Esophagus squamous epithelium (tissue), 4 donors: ENCODE data around the gene THOC6.

Experiments used
- POLR2A ChIP-seq, 4 donors: fragments of 450-650 bp; IDR thresholded peaks; one replicate each; pipeline ENCODE4 v1.6.1; 2017; ENCODE audit warnings: antibody characterized with exemption in 4 of 4, mild to moderate bottlenecking in 4 of 4, moderate library complexity in 3 of 4
- TF ChIP-seq, protein P1 (sequence below), 6 experiments: fragments of 450-650 bp in 4 of 6; fragments of 200-600 bp in 2 of 6; sonication (generic) in 2 of 6; IDR thresholded peaks; one replicate each; pipeline ENCODE4 v1.5.1; 2016 to 2019; ENCODE audit warnings: antibody characterized with exemption in 6 of 6, mild to moderate bottlenecking in 4 of 6, moderate library complexity in 4 of 6

DNA sequence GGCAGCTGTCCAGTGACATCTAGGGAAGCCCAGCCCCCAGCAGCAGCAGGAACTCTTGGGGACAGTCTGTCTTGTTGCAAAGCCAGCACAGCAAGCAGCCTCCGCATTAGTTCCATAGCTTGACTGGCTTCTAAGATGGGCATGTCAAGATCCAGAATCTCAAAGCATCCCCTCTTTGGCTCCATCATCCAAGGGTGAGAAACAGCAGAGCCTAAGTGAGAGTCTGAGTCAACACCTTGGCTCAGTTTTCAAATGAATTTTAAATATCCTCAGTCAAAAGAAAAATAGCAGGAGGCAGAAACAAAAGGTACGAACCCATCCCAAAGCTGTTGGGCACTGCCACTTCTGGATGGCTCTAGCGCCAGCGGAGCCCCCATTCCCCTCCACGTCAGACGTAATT is 8.9 kb upstream of the THOC6 start:
- no peak for TF ChIP-seq POLR2A (IDR thresholded peaks at IDR 0.05)
- TF ChIP-seq, protein P1, sequence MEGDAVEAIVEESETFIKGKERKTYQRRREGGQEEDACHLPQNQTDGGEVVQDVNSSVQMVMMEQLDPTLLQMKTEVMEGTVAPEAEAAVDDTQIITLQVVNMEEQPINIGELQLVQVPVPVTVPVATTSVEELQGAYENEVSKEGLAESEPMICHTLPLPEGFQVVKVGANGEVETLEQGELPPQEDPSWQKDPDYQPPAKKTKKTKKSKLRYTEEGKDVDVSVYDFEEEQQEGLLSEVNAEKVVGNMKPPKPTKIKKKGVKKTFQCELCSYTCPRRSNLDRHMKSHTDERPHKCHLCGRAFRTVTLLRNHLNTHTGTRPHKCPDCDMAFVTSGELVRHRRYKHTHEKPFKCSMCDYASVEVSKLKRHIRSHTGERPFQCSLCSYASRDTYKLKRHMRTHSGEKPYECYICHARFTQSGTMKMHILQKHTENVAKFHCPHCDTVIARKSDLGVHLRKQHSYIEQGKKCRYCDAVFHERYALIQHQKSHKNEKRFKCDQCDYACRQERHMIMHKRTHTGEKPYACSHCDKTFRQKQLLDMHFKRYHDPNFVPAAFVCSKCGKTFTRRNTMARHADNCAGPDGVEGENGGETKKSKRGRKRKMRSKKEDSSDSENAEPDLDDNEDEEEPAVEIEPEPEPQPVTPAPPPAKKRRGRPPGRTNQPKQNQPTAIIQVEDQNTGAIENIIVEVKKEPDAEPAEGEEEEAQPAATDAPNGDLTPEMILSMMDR (IDR thresholded peaks at IDR 0.05) = no peak
